Measurements from ENCODE around the gene CDR2.

The CDR2 gene

GRCh38 chr16:22297871-22298733, 76.3 kb downstream of the CDR2 start (continued):
- TF ChIP-seq ZNF654 (tag by site-specific recombination; IDR thresholded peaks at IDR 0.05; ENCODE audit: low read depth), result 0 out of 2 replicates have a peak, but pooled peaks have one; percentile 13
- no peak; the same call in none of the 2 replicates for TF ChIP-seq TRIM28 (IDR thresholded peaks at IDR 0.05; ENCODE audit: borderline replicate concordance, low read length)
- peak; percentile 66 for TF ChIP-seq ZNF837 (tag by site-specific recombination; IDR thresholded peaks at IDR 0.05)
- 0 out of 2 replicates have a peak, but pooled peaks have one; percentile 53 for TF ChIP-seq PBX3 (CRISPR knock-in tag; IDR thresholded peaks at IDR 0.05)
- no peak for TF ChIP-seq ZFP37 (tag by site-specific recombination; IDR thresholded peaks at IDR 0.05)
- TF ChIP-seq ZNF747 (tag by site-specific recombination; IDR thresholded peaks at IDR 0.05), result no peak
- no peak for TF ChIP-seq ZNF239 (tag by site-specific recombination; IDR thresholded peaks at IDR 0.05)
- TF ChIP-seq ZNF311 (tag by site-specific recombination; IDR thresholded peaks at IDR 0.05; ENCODE audit: borderline replicate concordance), result no peak
- TF ChIP-seq ZNF658 (tag by site-specific recombination; IDR thresholded peaks at IDR 0.05), result no peak
- no peak for TF ChIP-seq ZNF792 (tag by site-specific recombination; IDR thresholded peaks at IDR 0.05)
- TF ChIP-seq TCF7L2 (IDR thresholded peaks at IDR 0.05; ENCODE audit: borderline replicate concordance, low read depth, low read length), result no peak
- no peak for TF ChIP-seq ZNF426 (tag by site-specific recombination; IDR thresholded peaks at IDR 0.05)
- TF ChIP-seq ZNF280D (tag by site-specific recombination; IDR thresholded peaks at IDR 0.05), result no peak
- no peak; the same call in 1 of the 2 replicates for TF ChIP-seq GLIS2 (tag by site-specific recombination; IDR thresholded peaks at IDR 0.05)
- TF ChIP-seq, protein P1, sequence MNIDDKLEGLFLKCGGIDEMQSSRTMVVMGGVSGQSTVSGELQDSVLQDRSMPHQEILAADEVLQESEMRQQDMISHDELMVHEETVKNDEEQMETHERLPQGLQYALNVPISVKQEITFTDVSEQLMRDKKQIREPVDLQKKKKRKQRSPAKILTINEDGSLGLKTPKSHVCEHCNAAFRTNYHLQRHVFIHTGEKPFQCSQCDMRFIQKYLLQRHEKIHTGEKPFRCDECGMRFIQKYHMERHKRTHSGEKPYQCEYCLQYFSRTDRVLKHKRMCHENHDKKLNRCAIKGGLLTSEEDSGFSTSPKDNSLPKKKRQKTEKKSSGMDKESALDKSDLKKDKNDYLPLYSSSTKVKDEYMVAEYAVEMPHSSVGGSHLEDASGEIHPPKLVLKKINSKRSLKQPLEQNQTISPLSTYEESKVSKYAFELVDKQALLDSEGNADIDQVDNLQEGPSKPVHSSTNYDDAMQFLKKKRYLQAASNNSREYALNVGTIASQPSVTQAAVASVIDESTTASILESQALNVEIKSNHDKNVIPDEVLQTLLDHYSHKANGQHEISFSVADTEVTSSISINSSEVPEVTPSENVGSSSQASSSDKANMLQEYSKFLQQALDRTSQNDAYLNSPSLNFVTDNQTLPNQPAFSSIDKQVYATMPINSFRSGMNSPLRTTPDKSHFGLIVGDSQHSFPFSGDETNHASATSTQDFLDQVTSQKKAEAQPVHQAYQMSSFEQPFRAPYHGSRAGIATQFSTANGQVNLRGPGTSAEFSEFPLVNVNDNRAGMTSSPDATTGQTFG (tag by site-specific recombination; IDR thresholded peaks at IDR 0.05; ENCODE audit: borderline replicate concordance), result no peak
- peak; percentile 100 for TF ChIP-seq IKZF3 (tag by site-specific recombination; IDR thresholded peaks at IDR 0.05)
- no peak for TF ChIP-seq ZNF23 (tag by site-specific recombination; IDR thresholded peaks at IDR 0.05; ENCODE audit: borderline replicate concordance)
- peak; percentile 27; the same call in 1 of the 2 replicates for TF ChIP-seq REST (tag by site-specific recombination; IDR thresholded peaks at IDR 0.05)
- no peak for TF ChIP-seq ZNF133 (tag by site-specific recombination; IDR thresholded peaks at IDR 0.05)
- peak; percentile 83; the same call in 1 of the 2 replicates for TF ChIP-seq OVOL3 (tag by site-specific recombination; IDR thresholded peaks at IDR 0.05)
- peak; percentile 54 for TF ChIP-seq ZBTB11 (tag by site-specific recombination; conservative IDR thresholded peaks at IDR 0.05; ENCODE audit: low read depth)
- no peak for TF ChIP-seq MEIS1 (CRISPR knock-in tag; IDR thresholded peaks at IDR 0.05; ENCODE audit: borderline replicate concordance)
- TF ChIP-seq ZSCAN5A (tag by site-specific recombination; IDR thresholded peaks at IDR 0.05), result peak; percentile 82; the same call in 1 of the 2 replicates
